GM12878 (cell line): ENCODE data around the gene GRIK4. TPM values are rescaled to one million over a fixed set of nuclear protein-coding genes. Genes with fewer than 3 reads are reported as not detected.

Source experiments
- ATAC-seq: fragments of 200-7000 bp; cut with Tn5 transposase; 3 replicates; pipeline ENCODE4 v1.9.1; 2020; ENCODE audit warnings: mild to moderate bottlenecking, moderate library complexity
- BruUV-seq: library from RNA; stranded (reverse); fragments of 400-500 nt; replicated peaks from 2 replicates; lab custom pipeline; 2021; lab: Mats Ljungman, UMichigan
- CTCF ChIA-PET: fragments of 300-600 bp; sonication (Branson Sonifier 250); formaldehyde crosslinking; extraction: SDS; loops from one replicate; lab custom pipeline; 2021; ENCODE audit warnings: inconsistent platforms; lab: Yijun Ruan, JAX
- POLR2A ChIA-PET: fragments of 350-600 bp; formaldehyde crosslinking; extraction: SDS; loops from one replicate; lab custom pipeline; 2021; ENCODE audit warnings: inconsistent platforms; lab: Charles Lee
- RAD21 ChIA-PET: fragments of 300-600 bp; sonication (Branson Sonifier 250); formaldehyde crosslinking; loops from one replicate; lab custom pipeline; 2023; ENCODE audit warnings: antibody characterized with exemption; ENCODE audit not compliant: unreplicated experiment; lab: Charles Lee
- SMC1A ChIA-PET: fragments of 300-600 bp; sonication (Branson Sonifier 250); formaldehyde crosslinking; loops from one replicate; lab custom pipeline; 2023; ENCODE audit not compliant: unreplicated experiment, uncharacterized antibody; lab: Charles Lee
- DNase-seq: peaks from one replicate; pipeline ENCODE4 v3.0.0-alpha.2; 2011; ENCODE audit warnings: low read depth, low spot score
- FAIRE-seq: peaks from 3 replicates; lab custom pipeline; 2011; peaks lifted over from hg19 to GRCh38; lab: Jason Lieb, UNC
- H2AFZ ChIP-seq: 2 replicates; pipeline ENCODE4 v1.6.0; 2011; ENCODE audit warnings: low read depth, low read length, control low read depth; ENCODE audit not compliant: control insufficient read depth
- H3K27ac ChIP-seq: 2 replicates; pipeline ENCODE4 v1.5.1; 2011; ENCODE audit warnings: control low read depth; ENCODE audit not compliant: control insufficient read depth, insufficient read depth
- H3K27me3 ChIP-seq, 2 experiments: replicated peaks in 1 of 2; 2 replicates each; pipeline versions ENCODE4 v1.6.0 to v1.6.1; 2011; ENCODE audit warnings: low read length in 1 of 2; ENCODE audit not compliant: control insufficient read depth in 2 of 2, insufficient read depth in 2 of 2
- H3K36me3 ChIP-seq, 2 experiments: 2 replicates each; pipeline ENCODE4 v1.5.1; 2011; ENCODE audit warnings: low read length in 1 of 2; ENCODE audit not compliant: control insufficient read depth in 2 of 2, insufficient read depth in 2 of 2
- H3K4me1 ChIP-seq: 2 replicates; pipeline ENCODE4 v1.6.1; 2011; ENCODE audit warnings: mild to moderate bottlenecking, low read length, moderate library complexity, mixed read lengths; ENCODE audit not compliant: control insufficient read depth, insufficient read depth
- H3K4me2 ChIP-seq: 2 replicates; pipeline ENCODE4 v1.6.0; 2011; ENCODE audit warnings: control low read depth; ENCODE audit not compliant: control insufficient read depth, insufficient read depth
- H3K4me3 ChIP-seq: fragments of 200-600 bp; sonication (generic); 2 replicates; pipeline ENCODE4 v1.5.1; 2016
- H3K79me2 ChIP-seq: 2 replicates; pipeline ENCODE4 v1.6.0; 2011; ENCODE audit warnings: low read length; ENCODE audit not compliant: control insufficient read depth, insufficient read depth
- H3K9ac ChIP-seq: 2 replicates; pipeline ENCODE4 v1.8.0; 2011; ENCODE audit warnings: low read length, control low read depth, mixed read lengths; ENCODE audit not compliant: control insufficient read depth, insufficient read depth
- H3K9me3 ChIP-seq: replicated peaks from 3 replicates; pipeline ENCODE4 v1.5.1; 2011; ENCODE audit warnings: mild to moderate bottlenecking, low read length; ENCODE audit not compliant: control insufficient read depth, insufficient read depth
- H4K20me1 ChIP-seq: 2 replicates; pipeline ENCODE4 v1.6.0; 2011; ENCODE audit not compliant: control insufficient read depth, insufficient read depth
- CBX3 ChIP-seq: fragments of 200-600 bp; sonication (generic); IDR thresholded peaks from 2 replicates; pipeline ENCODE4 v1.6.1; 2016; ENCODE audit warnings: low read depth, borderline replicate concordance
- CREB1 ChIP-seq: IDR thresholded peaks from 2 replicates; pipeline ENCODE4 v1.6.1; 2012; ENCODE audit warnings: low read depth, mild to moderate bottlenecking, inconsistent platforms
- DPF2 ChIP-seq: fragments of 450-650 bp; IDR thresholded peaks from 2 replicates; pipeline ENCODE4 v1.6.1; 2017; ENCODE audit warnings: mild to moderate bottlenecking
- FOXK2 ChIP-seq: fragments of 450-650 bp; IDR thresholded peaks from 2 replicates; pipeline ENCODE4 v1.6.1; 2017; ENCODE audit warnings: mild to moderate bottlenecking, moderate library complexity
- GATAD2B ChIP-seq: fragments of 450-650 bp; conservative IDR thresholded peaks from 2 replicates; pipeline ENCODE4 v1.6.1; 2017; ENCODE audit warnings: low read depth, mild to moderate bottlenecking, moderate library complexity
- WGBS: methylation state at CpG from one replicate; pipeline ENCODE4 v1.1.6; 2016; ENCODE audit warnings: low lambda C conversion rate; ENCODE audit not compliant: insufficient replicate concordance, insufficient coverage; ENCODE audit errors: missing lambda C conversion rate; 5-methylcytosine and 5-hydroxymethylcytosine counted together
- in situ Hi-C: fragments of 300-500 bp; cut with MboI; formaldehyde crosslinking; loops from 9 replicates; pipeline ENCODE4 v1.14.3; 2018; ENCODE audit warnings: mixed read lengths
- intact Hi-C: fragments of 100-400 bp; cut with micrococcal nuclease; formaldehyde crosslinking; loops from one replicate; pipeline ENCODE4 v1.14.2; 2022; ENCODE audit not compliant: unreplicated experiment
- polyA plus RNA-seq, 11 experiments: library from polyadenylated mRNA; depleted of rRNA in 4 of 11; unstranded in 6 of 11; stranded (reverse) in 5 of 11; fragments of >200 nt; fragmentation: Nextera tagmentation in 4 of 11; fragmentation: Illumina TruSeq in 1 of 11; extraction: Ambion mirVana in 4 of 11; extraction: Trizol in 1 of 11; gene quantifications; 1 replicate in 1 of 11; 2 replicates in 10 of 11; pipeline versions ENCODE4 v1.2.1 to v1.2.3, GENCODE V29; 2011 to 2016; ENCODE audit warnings: inconsistent platforms in 2 of 11, missing spikeins in 2 of 11, low read depth in 1 of 11
- total RNA-seq, 4 experiments: library from RNA; depleted of rRNA in 3 of 4; stranded (reverse); fragments of >200 nt in 3 of 4; fragmentation: Illumina TruSeq in 1 of 4; extraction: Trizol in 1 of 4; gene quantifications; 2 replicates each; pipeline versions ENCODE4 v1.2.1 to v1.2.3, GENCODE V29; 2013 to 2021
- TF ChIP-seq, protein P1 (sequence below): fragments of 450-650 bp; IDR thresholded peaks from 2 replicates; pipeline ENCODE4 v1.6.1; 2017; ENCODE audit warnings: mild to moderate bottlenecking, moderate library complexity

GRIK4 gene
- total and polyA plus RNA-seq, 10 of the 15 experiments (the other 5 are each of a cell fraction or from before 2014, with no cell fraction given), result 0.33 to 3.6 (median 0.72) TPM

DNA sequence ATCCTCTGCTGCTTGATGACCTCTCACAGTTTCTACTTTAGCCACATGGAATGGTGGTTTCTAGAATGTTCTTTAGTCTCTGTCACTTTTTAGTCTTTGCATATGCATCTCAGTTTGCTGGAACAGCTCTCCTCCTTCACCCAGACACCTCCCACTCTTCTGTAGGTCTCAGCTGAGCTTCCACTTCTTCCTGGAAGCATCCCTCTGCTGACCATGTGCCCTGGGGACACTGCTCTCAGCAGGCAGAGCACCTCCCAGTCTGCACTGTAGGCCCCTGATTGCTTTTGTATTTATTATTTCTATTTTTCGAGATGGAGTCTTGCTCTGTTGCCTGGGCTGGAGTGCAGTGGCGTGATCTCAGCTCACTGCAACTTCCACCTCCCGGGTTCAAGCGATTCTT, 84.0 kb downstream of the GRIK4 start:
- FAIRE-seq (no peak), DNase-seq (no peak), ATAC-seq (no peak)
- H3K27me3 ChIP-seq, result no peaks in the 10 kb centered on the region
- no peak for TF ChIP-seq DPF2
- TF ChIP-seq, protein P1, sequence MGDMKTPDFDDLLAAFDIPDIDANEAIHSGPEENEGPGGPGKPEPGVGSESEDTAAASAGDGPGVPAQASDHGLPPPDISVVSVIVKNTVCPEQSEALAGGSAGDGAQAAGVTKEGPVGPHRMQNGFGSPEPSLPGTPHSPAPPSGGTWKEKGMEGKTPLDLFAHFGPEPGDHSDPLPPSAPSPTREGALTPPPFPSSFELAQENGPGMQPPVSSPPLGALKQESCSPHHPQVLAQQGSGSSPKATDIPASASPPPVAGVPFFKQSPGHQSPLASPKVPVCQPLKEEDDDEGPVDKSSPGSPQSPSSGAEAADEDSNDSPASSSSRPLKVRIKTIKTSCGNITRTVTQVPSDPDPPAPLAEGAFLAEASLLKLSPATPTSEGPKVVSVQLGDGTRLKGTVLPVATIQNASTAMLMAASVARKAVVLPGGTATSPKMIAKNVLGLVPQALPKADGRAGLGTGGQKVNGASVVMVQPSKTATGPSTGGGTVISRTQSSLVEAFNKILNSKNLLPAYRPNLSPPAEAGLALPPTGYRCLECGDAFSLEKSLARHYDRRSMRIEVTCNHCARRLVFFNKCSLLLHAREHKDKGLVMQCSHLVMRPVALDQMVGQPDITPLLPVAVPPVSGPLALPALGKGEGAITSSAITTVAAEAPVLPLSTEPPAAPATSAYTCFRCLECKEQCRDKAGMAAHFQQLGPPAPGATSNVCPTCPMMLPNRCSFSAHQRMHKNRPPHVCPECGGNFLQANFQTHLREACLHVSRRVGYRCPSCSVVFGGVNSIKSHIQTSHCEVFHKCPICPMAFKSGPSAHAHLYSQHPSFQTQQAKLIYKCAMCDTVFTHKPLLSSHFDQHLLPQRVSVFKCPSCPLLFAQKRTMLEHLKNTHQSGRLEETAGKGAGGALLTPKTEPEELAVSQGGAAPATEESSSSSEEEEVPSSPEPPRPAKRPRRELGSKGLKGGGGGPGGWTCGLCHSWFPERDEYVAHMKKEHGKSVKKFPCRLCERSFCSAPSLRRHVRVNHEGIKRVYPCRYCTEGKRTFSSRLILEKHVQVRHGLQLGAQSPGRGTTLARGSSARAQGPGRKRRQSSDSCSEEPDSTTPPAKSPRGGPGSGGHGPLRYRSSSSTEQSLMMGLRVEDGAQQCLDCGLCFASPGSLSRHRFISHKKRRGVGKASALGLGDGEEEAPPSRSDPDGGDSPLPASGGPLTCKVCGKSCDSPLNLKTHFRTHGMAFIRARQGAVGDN, result no peak
- no peak for TF ChIP-seq CBX3
- TF ChIP-seq GATAD2B, result no peak
- no peak for TF ChIP-seq FOXK2
- no peak for TF ChIP-seq CREB1
- intact Hi-C loops (no loop called here), in situ Hi-C loops (no loop called here)
- H2AFZ ChIP-seq, result no peak overlapping the region
- no peak overlapping the region for H3K4me3 ChIP-seq
- no peaks in the 10 kb centered on the region for H4K20me1 ChIP-seq
- ChIA-PET POLR2A (no interaction called here), CTCF (no interaction called here), RAD21 (no interaction called here), SMC1A (interaction anchor here (0.7 kb wide), 1 partner anchor 11 kb away, joined by 3 read pairs; no protein-coding TSS in a partner anchor)
- BruUV-seq, result no TSS peak
- H3K4me1 ChIP-seq, result peaks cover 12% of the 10 kb centered on the region
- 20% methylated on average over 4 of the region's 4 CpGs for WGBS
- H3K9me3 ChIP-seq, result no peaks in the 10 kb centered on the region
- no peak overlapping the region for H3K27ac ChIP-seq
- H3K4me2 ChIP-seq, result no peak overlapping the region
- H3K79me2 ChIP-seq, result no peaks in the 10 kb centered on the region
- no peak overlapping the region for H3K9ac ChIP-seq
- H3K36me3 ChIP-seq, result no peaks in the 10 kb centered on the region; a peak in 1 of 4 replicates
